SH-SY5Y (cell line): ENCODE results near the gene TRIL.

Source experiments
- GATA2 ChIP-seq: IDR thresholded peaks from 2 replicates; pipeline ENCODE4 v1.6.1; 2011; ENCODE audit warnings: mild to moderate bottlenecking, low read depth, low read length
- GATA3 ChIP-seq: IDR thresholded peaks from 2 replicates; pipeline ENCODE4 v1.6.1; 2011; ENCODE audit warnings: low read depth, mild to moderate bottlenecking, low read length, moderate library complexity

GRCh38 chr7:28986765-28987110, 28.6 kb upstream of the TRIL start:
- TF ChIP-seq GATA2, result no peak
- no peak for TF ChIP-seq GATA3
